Non-pigmented ciliary epithelial cell (primary cell): ENCODE results near the gene NFIX.

Experiments
- DNase-seq: peaks from one replicate; pipeline ENCODE4 v3.0.0-alpha.2; 2010; ENCODE audit warnings: low read depth

The NFIX gene

GRCh38 chr19:13008926-13009787 lies 13.9 kb downstream of the NFIX start:
- no peak for DNase-seq

GRCh38 chr19:13010038-13010991 lies 15.0 kb downstream of the NFIX start:
- no peak for DNase-seq

GRCh38 chr19:13010992-13011652 lies 15.8 kb downstream of the NFIX start:
- DNase-seq: no peak

GRCh38 chr19:13011653-13012389 lies 16.5 kb downstream of the NFIX start:
- DNase-seq: no peak

- no peak for DNase-seq
Observed at GRCh38 chr19:13012390-13012689, 17.1 kb downstream of the NFIX start.

- no peak for DNase-seq
Observed at GRCh38 chr19:13012690-13013608, 17.7 kb downstream of the NFIX start.

- DNase-seq: no peak
Observed at GRCh38 chr19:13013649-13014048, 18.4 kb downstream of the NFIX start.

- no peak for DNase-seq
Observed at GRCh38 chr19:13014101-13014920, 19.0 kb downstream of the NFIX start.

- no peak for DNase-seq
Observed at GRCh38 chr19:13014921-13015280, 19.6 kb downstream of the NFIX start.

GRCh38 chr19:13015361-13016223 lies 20.3 kb downstream of the NFIX start:
- no peak for DNase-seq

GRCh38 chr19:13016245-13016627 lies 21.0 kb downstream of the NFIX start:
- DNase-seq: no peak

- no peak for DNase-seq
Observed at GRCh38 chr19:13016628-13017305, 21.5 kb downstream of the NFIX start.

- no peak for DNase-seq
Observed at GRCh38 chr19:13017306-13018034, 22.2 kb downstream of the NFIX start.

- DNase-seq: no peak
Observed at GRCh38 chr19:13018035-13018914, 23.0 kb downstream of the NFIX start.

GRCh38 chr19:13019332-13019731 lies 24.1 kb downstream of the NFIX start:
- DNase-seq: no peak

GRCh38 chr19:13020002-13020414 lies 24.7 kb downstream of the NFIX start:
- DNase-seq: no peak
